Measurements from ENCODE around the gene IMMP2L. TPM values are rescaled to one million over a fixed set of nuclear protein-coding genes. Genes with fewer than 3 reads are reported as not detected.
A peak's percentile ranks its signal among the peaks of the same experiment; 100 is the strongest.
"Not testable (repeated sequence)": the region's sequence is repeated elsewhere in the genome, so short reads cannot be mapped to it uniquely, and the experiment has no call there.

IMMP2L gene
- total and polyA plus RNA-seq, 2 donors (not counting 3 experiments of a cell fraction or from before 2014, with no cell fraction given), result 9.9 to 11.8 TPM

GRCh38 chr7:111256391-111256790 lies 305.9 kb downstream of the IMMP2L start:
- H3K4me1 ChIP-seq (ENCODE audit: control insufficient read depth, extremely low read depth, insufficient read depth, low read length), result no peaks in the 10 kb centered on the region
- DNase-seq (ENCODE audit: low read depth, low spot score) (no peak), FAIRE-seq (no peak)
- no peak for TF ChIP-seq MYC (IDR thresholded peaks at IDR 0.05; ENCODE audit: low read depth, low read length)
- TF ChIP-seq POLR2AphosphoS5 (IDR thresholded peaks at IDR 0.05; ENCODE audit: insufficient read depth, low read depth, low read length), result no peak
- no peak for TF ChIP-seq POLR2A (IDR thresholded peaks at IDR 0.05; ENCODE audit: low read depth, low read length)
- TF ChIP-seq GATA2 (IDR thresholded peaks at IDR 0.05; ENCODE audit: insufficient read depth, insufficient read length, low read depth, low read length), result no peak
- H2AFZ ChIP-seq (ENCODE audit: low read depth, low read length), result no peak overlapping the region
- H3K36me3 ChIP-seq (ENCODE audit: control insufficient read depth in 2 of 2, extremely low read depth in 1 of 2, insufficient read depth in 2 of 2, low read length in 2 of 2), result no peaks in the 10 kb centered on the region
- H3K9ac ChIP-seq (replicated peaks; ENCODE audit: extremely low read depth, insufficient read depth, low read length), result no peak overlapping the region
- ChIA-PET CTCF (no interaction called here), POLR2A (no interaction called here)
- dilution Hi-C loops (cut with MboI; ENCODE audit: extremely low pct_ligation_motif_present, low sequenced_read_pairs) (no loop called here), intact Hi-C loops (cut with micrococcal nuclease) (no loop called here)
- no peaks in the 10 kb centered on the region for H3K9me1 ChIP-seq (replicated peaks; ENCODE audit: control insufficient read depth, extremely low read depth, insufficient read depth, low read length)
- H4K20me1 ChIP-seq (replicated peaks; ENCODE audit: control insufficient read depth, extremely low read depth, insufficient read depth, low read length), result no peaks in the 10 kb centered on the region
- no peaks in the 10 kb centered on the region for H3K79me2 ChIP-seq (ENCODE audit: control insufficient read depth, insufficient read depth, low read length)
- H3K4me2 ChIP-seq (ENCODE audit: insufficient read depth, low read length), result no peak overlapping the region
- no peak overlapping the region for H3K4me3 ChIP-seq (replicated peaks in 1 of 3; ENCODE audit: insufficient read depth in 1 of 3, low read depth in 1 of 3, low read length in 3 of 3)
- no TSS peak for BruUV-seq (replicated peaks)
- no peaks in the 10 kb centered on the region for H3K9me3 ChIP-seq (replicated peaks; ENCODE audit: control insufficient read depth, insufficient read depth, low read length)
- H3K27me3 ChIP-seq (ENCODE audit: control insufficient read depth in 2 of 2, insufficient read depth in 2 of 2, low read length in 2 of 2), result no peaks in the 10 kb centered on the region
- no peak overlapping the region for H3K27ac ChIP-seq (ENCODE audit: insufficient read depth, low read depth, low read length)

- CTCF ChIA-PET, result no interaction called here
- FAIRE-seq, result no peak
- Histone ChIP-seq H3K79me2 (ENCODE audit: control insufficient read depth, insufficient read depth, low read length) (no peaks in the 10 kb centered on the region), H3K4me3 (replicated peaks in 1 of 3; ENCODE audit: insufficient read depth in 1 of 3, low read depth in 1 of 3, low read length in 3 of 3) (no peak overlapping the region), H3K9me3 (replicated peaks; ENCODE audit: control insufficient read depth, insufficient read depth, low read length) (no peaks in the 10 kb centered on the region), H3K36me3 (ENCODE audit: control insufficient read depth in 2 of 2, extremely low read depth in 1 of 2, insufficient read depth in 2 of 2, low read length in 2 of 2) (no peaks in the 10 kb centered on the region), H2AFZ (ENCODE audit: low read depth, low read length) (no peak overlapping the region), H3K9me1 (replicated peaks; ENCODE audit: control insufficient read depth, extremely low read depth, insufficient read depth, low read length) (no peaks in the 10 kb centered on the region), H3K4me2 (ENCODE audit: insufficient read depth, low read length) (no peak overlapping the region), H3K27me3 (ENCODE audit: control insufficient read depth in 2 of 2, insufficient read depth in 2 of 2, low read length in 2 of 2) (no peaks in the 10 kb centered on the region), H3K27ac (ENCODE audit: insufficient read depth, low read depth, low read length) (no peak overlapping the region), H3K9ac (replicated peaks; ENCODE audit: extremely low read depth, insufficient read depth, low read length) (no peak overlapping the region), H4K20me1 (replicated peaks; ENCODE audit: control insufficient read depth, extremely low read depth, insufficient read depth, low read length) (no peaks in the 10 kb centered on the region), H3K4me1 (ENCODE audit: control insufficient read depth, extremely low read depth, insufficient read depth, low read length) (no peaks in the 10 kb centered on the region)
- intact Hi-C loops (cut with micrococcal nuclease), result no loop called here
- POLR2A ChIA-PET, result no interaction called here
- dilution Hi-C loops (cut with MboI; ENCODE audit: extremely low pct_ligation_motif_present, low sequenced_read_pairs), result no loop called here
- DNase-seq (ENCODE audit: low read depth, low spot score), result peak; percentile 12
- TF ChIP-seq MAX (IDR thresholded peaks at IDR 0.05; ENCODE audit: insufficient read depth, insufficient read length), result no peak
- no peak for TF ChIP-seq JUN (IDR thresholded peaks at IDR 0.05; ENCODE audit: borderline replicate concordance, insufficient read depth, insufficient read length, low read depth)
- TF ChIP-seq, protein P1, sequence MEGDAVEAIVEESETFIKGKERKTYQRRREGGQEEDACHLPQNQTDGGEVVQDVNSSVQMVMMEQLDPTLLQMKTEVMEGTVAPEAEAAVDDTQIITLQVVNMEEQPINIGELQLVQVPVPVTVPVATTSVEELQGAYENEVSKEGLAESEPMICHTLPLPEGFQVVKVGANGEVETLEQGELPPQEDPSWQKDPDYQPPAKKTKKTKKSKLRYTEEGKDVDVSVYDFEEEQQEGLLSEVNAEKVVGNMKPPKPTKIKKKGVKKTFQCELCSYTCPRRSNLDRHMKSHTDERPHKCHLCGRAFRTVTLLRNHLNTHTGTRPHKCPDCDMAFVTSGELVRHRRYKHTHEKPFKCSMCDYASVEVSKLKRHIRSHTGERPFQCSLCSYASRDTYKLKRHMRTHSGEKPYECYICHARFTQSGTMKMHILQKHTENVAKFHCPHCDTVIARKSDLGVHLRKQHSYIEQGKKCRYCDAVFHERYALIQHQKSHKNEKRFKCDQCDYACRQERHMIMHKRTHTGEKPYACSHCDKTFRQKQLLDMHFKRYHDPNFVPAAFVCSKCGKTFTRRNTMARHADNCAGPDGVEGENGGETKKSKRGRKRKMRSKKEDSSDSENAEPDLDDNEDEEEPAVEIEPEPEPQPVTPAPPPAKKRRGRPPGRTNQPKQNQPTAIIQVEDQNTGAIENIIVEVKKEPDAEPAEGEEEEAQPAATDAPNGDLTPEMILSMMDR (IDR thresholded peaks at IDR 0.05; ENCODE audit: extremely low read depth in 1 of 2, insufficient read depth in 1 of 2, low read depth in 1 of 2, low read length in 2 of 2), result no peak
- TF ChIP-seq MYC (IDR thresholded peaks at IDR 0.05; ENCODE audit: low read depth, low read length), result no peak
- no peak for TF ChIP-seq POLR2AphosphoS5 (IDR thresholded peaks at IDR 0.05; ENCODE audit: insufficient read depth, low read depth, low read length)
- no peak for TF ChIP-seq EZH2 (IDR thresholded peaks at IDR 0.05; ENCODE audit: borderline replicate concordance, low read depth, low read length, severe bottlenecking)
- no peak for TF ChIP-seq FOS (IDR thresholded peaks at IDR 0.05; ENCODE audit: borderline replicate concordance, insufficient read depth, low read length)
- TF ChIP-seq GATA2 (IDR thresholded peaks at IDR 0.05; ENCODE audit: insufficient read depth, insufficient read length, low read depth, low read length), result no peak
- no peak for TF ChIP-seq POLR2A (IDR thresholded peaks at IDR 0.05; ENCODE audit: low read depth, low read length)
- BruUV-seq (replicated peaks), result no TSS peak
Observed at GRCh38 chr7:111255576-111255975, 306.7 kb downstream of the IMMP2L start.

DNA sequence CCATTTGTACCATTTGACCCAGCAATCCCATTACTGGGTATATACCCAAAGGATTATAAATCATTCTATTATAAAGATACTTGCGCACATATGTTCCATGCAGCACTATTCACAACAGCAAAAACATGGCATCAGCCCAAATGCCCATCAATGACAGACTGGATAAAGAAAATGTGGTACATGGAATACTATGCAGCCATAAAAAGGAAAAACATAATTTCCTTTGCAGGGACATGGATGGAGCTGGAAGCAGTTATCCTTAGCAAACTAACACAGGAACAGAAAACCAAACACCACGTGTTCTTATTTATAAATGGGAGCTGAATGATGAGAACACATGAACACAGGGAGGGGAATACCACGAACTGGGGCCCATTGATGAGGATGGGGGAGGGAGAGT lies 310.9 kb downstream of the IMMP2L start:
- H2AFZ ChIP-seq (ENCODE audit: low read depth, low read length); intact Hi-C loops (cut with micrococcal nuclease); H3K9me1 ChIP-seq (replicated peaks; ENCODE audit: control insufficient read depth, extremely low read depth, insufficient read depth, low read length); dilution Hi-C loops (cut with MboI; ENCODE audit: extremely low pct_ligation_motif_present, low sequenced_read_pairs); FAIRE-seq; H4K20me1 ChIP-seq (replicated peaks; ENCODE audit: control insufficient read depth, extremely low read depth, insufficient read depth, low read length); H3K79me2 ChIP-seq (ENCODE audit: control insufficient read depth, insufficient read depth, low read length); H3K27me3 ChIP-seq (ENCODE audit: control insufficient read depth in 2 of 2, insufficient read depth in 2 of 2, low read length in 2 of 2); H3K4me1 ChIP-seq (ENCODE audit: control insufficient read depth, extremely low read depth, insufficient read depth, low read length); CTCF ChIA-PET; DNase-seq (ENCODE audit: low read depth, low spot score); POLR2A ChIA-PET; H3K9ac ChIP-seq (replicated peaks; ENCODE audit: extremely low read depth, insufficient read depth, low read length); H3K4me3 ChIP-seq (replicated peaks in 1 of 3; ENCODE audit: insufficient read depth in 1 of 3, low read depth in 1 of 3, low read length in 3 of 3); H3K27ac ChIP-seq (ENCODE audit: insufficient read depth, low read depth, low read length); H3K36me3 ChIP-seq (ENCODE audit: control insufficient read depth in 2 of 2, extremely low read depth in 1 of 2, insufficient read depth in 2 of 2, low read length in 2 of 2); BruUV-seq (replicated peaks); H3K9me3 ChIP-seq (replicated peaks; ENCODE audit: control insufficient read depth, insufficient read depth, low read length); H3K4me2 ChIP-seq (ENCODE audit: insufficient read depth, low read length): not testable (repeated sequence)
